SK-N-SH (cell line): ENCODE data around the gene DSE. TPM values are rescaled to one million over a fixed set of nuclear protein-coding genes. Genes with fewer than 3 reads are reported as not detected.

Experiments used
- CTCF ChIA-PET: fragments of 300-600, 350-600 bp; formaldehyde crosslinking; extraction: SDS; loops from one replicate; lab custom pipeline; 2021; lab: Yijun Ruan, JAX
- POLR2A ChIA-PET: fragments of 350-600 bp; sonication (Branson Sonifier 250); formaldehyde crosslinking; extraction: SDS; loops from one replicate; lab custom pipeline; 2020; ENCODE audit warnings: antibody characterized with exemption, inconsistent platforms; lab: Yijun Ruan, JAX
- DNase-seq: peaks from one replicate; pipeline ENCODE4 v3.0.0; 2012
- H2AFZ ChIP-seq: fragments of 200-600 bp; sonication (generic); 2 replicates; pipeline ENCODE4 v1.8.1; 2016; ENCODE audit warnings: antibody characterized with exemption, mild to moderate bottlenecking, low read depth
- H3F3A ChIP-seq: fragments of 200-600 bp; sonication (generic); replicated peaks from 2 replicates; pipeline ENCODE3; 2016; ENCODE audit warnings: antibody characterized with exemption, mild to moderate bottlenecking; ENCODE audit not compliant: insufficient read depth
- H3K27ac ChIP-seq, 2 experiments: fragments of 200-500 bp in 1 of 2; fragments of 200-600 bp in 1 of 2; sonication (Bioruptor generic) in 1 of 2; sonication (generic), shearing (Covaris generic) in 1 of 2; 2 replicates each; pipeline versions ENCODE4 v1.5.1 to v1.6.1; 2014 to 2016; ENCODE audit warnings: low read depth in 2 of 2, inconsistent platforms in 1 of 2, low read length in 1 of 2, mild to moderate bottlenecking in 1 of 2, mixed read lengths in 1 of 2
- H3K27me3 ChIP-seq: fragments of 200-600 bp; sonication (generic), shearing (Covaris generic); 2 replicates; pipeline ENCODE4 v1.6.1; 2016; ENCODE audit warnings: mixed run types; ENCODE audit not compliant: insufficient read depth
- H3K36me3 ChIP-seq, 2 experiments: fragments of 200-500 bp in 1 of 2; fragments of 200-600 bp in 1 of 2; sonication (Bioruptor generic) in 1 of 2; sonication (generic) in 1 of 2; replicated peaks in 1 of 2; 2 replicates each; pipeline versions ENCODE3 to v1.5.1; 2014 to 2016; ENCODE audit warnings: low read length in 1 of 2, mild to moderate bottlenecking in 1 of 2; ENCODE audit not compliant: insufficient read depth in 2 of 2, control insufficient read depth in 1 of 2
- H3K4me1 ChIP-seq, 2 experiments: fragments of 200-500 bp in 1 of 2; fragments of 200-600 bp in 1 of 2; sonication (Bioruptor generic) in 1 of 2; sonication (generic), shearing (Covaris generic) in 1 of 2; 2 replicates each; pipeline versions ENCODE4 v1.5.1 to v1.6.1; 2014 to 2016; ENCODE audit warnings: low read depth in 1 of 2, low read length in 1 of 2, mixed run types in 1 of 2; ENCODE audit not compliant: insufficient read depth in 2 of 2, control insufficient read depth in 1 of 2
- H3K4me2 ChIP-seq: fragments of 200-600 bp; sonication (generic), shearing (Covaris generic); 2 replicates; pipeline ENCODE4 v1.6.1; 2017; ENCODE audit warnings: mixed run types
- H3K4me3 ChIP-seq, 2 experiments: fragments of 200-500 bp in 1 of 2; fragments of 200-600 bp in 1 of 2; sonication (Bioruptor generic) in 1 of 2; sonication (generic), shearing (Covaris generic) in 1 of 2; 2 replicates each; pipeline versions ENCODE4 v1.5.1 to v1.8.1; 2014 to 2016; ENCODE audit warnings: low read depth in 2 of 2, inconsistent platforms in 1 of 2, low read length in 1 of 2, mild to moderate bottlenecking in 1 of 2, mixed read lengths in 1 of 2, moderate library complexity in 1 of 2
- H3K79me2 ChIP-seq: fragments of 200-600 bp; sonication (generic); 2 replicates; pipeline ENCODE4 v1.8.1; 2017; ENCODE audit warnings: mild to moderate bottlenecking; ENCODE audit not compliant: insufficient read depth
- H3K9ac ChIP-seq: fragments of 200-600 bp; sonication (generic); 2 replicates; pipeline ENCODE4 v1.6.1; 2017; ENCODE audit warnings: mixed run types
- H3K9me2 ChIP-seq: fragments of 200-600 bp; sonication (generic); 2 replicates; pipeline ENCODE4 v1.6.1; 2017; ENCODE audit warnings: mixed run types
- H3K9me3 ChIP-seq: fragments of 200-600 bp; sonication (generic); 2 replicates; pipeline ENCODE4 v1.6.1; 2017; ENCODE audit warnings: mixed run types, mild to moderate bottlenecking, moderate library complexity
- H4K20me1 ChIP-seq: fragments of 200-600 bp; sonication (generic); 2 replicates; pipeline ENCODE4 v1.6.1; 2017; ENCODE audit warnings: mild to moderate bottlenecking, mixed run types; ENCODE audit not compliant: insufficient read depth
- FOSL2 ChIP-seq: IDR thresholded peaks from 2 replicates; pipeline ENCODE4 v1.4.0; 2012; ENCODE audit warnings: low read depth, mild to moderate bottlenecking, moderate library complexity, borderline replicate concordance
- GABPA ChIP-seq: IDR thresholded peaks from 2 replicates; pipeline ENCODE4 v1.4.0; 2012; ENCODE audit warnings: low read depth, mild to moderate bottlenecking
- MEF2A ChIP-seq: IDR thresholded peaks from 2 replicates; pipeline ENCODE4 v1.4.0; 2012; ENCODE audit warnings: low read depth, borderline replicate concordance
- NRF1 ChIP-seq: IDR thresholded peaks from 2 replicates; pipeline ENCODE4 v1.6.1; 2012; ENCODE audit warnings: low read depth, mild to moderate bottlenecking, low read length
- POLR2AphosphoS5 ChIP-seq: IDR thresholded peaks from 2 replicates; pipeline ENCODE4 v1.6.1; 2012; ENCODE audit warnings: low read depth, low read length
- RCOR1 ChIP-seq: fragments of 150-350 bp; IDR thresholded peaks from 2 replicates; pipeline ENCODE4 v1.6.1; 2017; ENCODE audit warnings: antibody characterized with exemption, low read length
- SMC3 ChIP-seq: IDR thresholded peaks from 2 replicates; pipeline ENCODE4 v1.6.1; 2012; ENCODE audit warnings: low read depth, low read length, improper control_type of control experiment
- TCF12 ChIP-seq: IDR thresholded peaks from 2 replicates; pipeline ENCODE4 v1.4.0; 2012
- WGBS: methylation state at CpG from one replicate; pipeline ENCODE4 v1.1.6; 2017; ENCODE audit warnings: low lambda C conversion rate; 5-methylcytosine and 5-hydroxymethylcytosine counted together
- polyA plus RNA-seq, 3 experiments: library from polyadenylated mRNA; depleted of rRNA; stranded (reverse); fragments of >200 nt; gene quantifications; 2 replicates each; pipeline ENCODE4 v1.2.3, GENCODE V29; 2012
- TF ChIP-seq, protein P1 (sequence below): fragments of 150-350 bp; IDR thresholded peaks from 2 replicates; pipeline ENCODE4 v1.6.1; 2016; ENCODE audit warnings: mild to moderate bottlenecking, low read depth, low read length

DSE gene
- polyA plus RNA-seq, 1 of the 3 experiments (the other 2 are of a cell fraction), result 12.7 TPM

DNA sequence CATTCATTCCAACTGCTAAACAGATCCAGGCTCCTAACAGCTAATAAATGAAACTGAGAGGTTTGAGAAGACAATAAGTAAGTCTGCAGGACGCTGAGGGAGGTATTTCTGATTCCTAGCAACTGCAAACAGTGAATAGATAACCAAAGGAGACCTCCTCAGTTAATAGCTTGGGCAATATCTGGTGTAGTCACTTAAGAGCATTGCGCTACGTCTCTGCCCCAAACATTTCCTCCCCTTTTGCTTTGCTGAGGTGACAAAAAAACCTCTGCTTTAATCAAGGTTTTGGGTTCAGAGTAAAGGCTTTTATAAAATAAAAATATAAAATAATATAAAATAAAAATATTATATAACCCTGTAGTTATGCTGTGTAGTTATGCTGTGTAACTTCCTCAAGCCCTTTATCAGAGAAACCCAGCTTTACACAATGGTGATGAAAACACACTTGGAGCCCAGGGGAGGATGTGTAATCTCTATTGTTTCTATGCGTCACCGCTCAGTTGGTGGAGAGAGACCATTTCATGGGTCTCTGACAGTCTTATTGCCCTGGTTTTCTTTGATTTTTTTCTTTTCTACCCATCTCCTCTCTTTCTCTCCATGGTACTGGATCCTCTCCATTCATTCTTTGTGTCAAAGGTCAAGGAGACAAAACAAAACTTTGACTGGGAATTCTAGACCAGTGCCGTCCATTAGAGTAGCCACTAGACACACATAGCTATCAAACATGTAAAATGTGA, 121.8 kb downstream of the DSE start:
- H4K20me1 ChIP-seq, result no peaks in the 10 kb centered on the region
- H3K9me3 ChIP-seq, result no peaks in the 10 kb centered on the region
- no peak overlapping the region for H3K4me2 ChIP-seq
- no peaks in the 10 kb centered on the region for H3K4me1 ChIP-seq
- no peak overlapping the region for H3K27ac ChIP-seq
- 61% methylated on average over 6 of the region's 6 CpGs for WGBS
- H3K79me2 ChIP-seq, result no peaks in the 10 kb centered on the region
- no peaks in the 10 kb centered on the region for H3K9me2 ChIP-seq
- TF ChIP-seq SMC3, result no peak
- no peak for TF ChIP-seq RCOR1
- TF ChIP-seq, protein P1, sequence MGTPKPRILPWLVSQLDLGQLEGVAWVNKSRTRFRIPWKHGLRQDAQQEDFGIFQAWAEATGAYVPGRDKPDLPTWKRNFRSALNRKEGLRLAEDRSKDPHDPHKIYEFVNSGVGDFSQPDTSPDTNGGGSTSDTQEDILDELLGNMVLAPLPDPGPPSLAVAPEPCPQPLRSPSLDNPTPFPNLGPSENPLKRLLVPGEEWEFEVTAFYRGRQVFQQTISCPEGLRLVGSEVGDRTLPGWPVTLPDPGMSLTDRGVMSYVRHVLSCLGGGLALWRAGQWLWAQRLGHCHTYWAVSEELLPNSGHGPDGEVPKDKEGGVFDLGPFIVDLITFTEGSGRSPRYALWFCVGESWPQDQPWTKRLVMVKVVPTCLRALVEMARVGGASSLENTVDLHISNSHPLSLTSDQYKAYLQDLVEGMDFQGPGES, result no peak
- no peak for TF ChIP-seq FOSL2
- no peak for TF ChIP-seq TCF12
- TF ChIP-seq GABPA, result no peak
- TF ChIP-seq MEF2A, result no peak
- no peak for TF ChIP-seq POLR2AphosphoS5
- no peak for TF ChIP-seq NRF1
- ChIA-PET POLR2A (no interaction called here), CTCF (no interaction called here)
- no peaks in the 10 kb centered on the region for H3K36me3 ChIP-seq
- no peak for DNase-seq
- no peaks in the 10 kb centered on the region for H3K27me3 ChIP-seq
- no peak overlapping the region for H3K9ac ChIP-seq
- no peak overlapping the region for H3K4me3 ChIP-seq
- no peak overlapping the region for H2AFZ ChIP-seq
- H3F3A ChIP-seq, result no peaks in the 10 kb centered on the region

Other genes with a start within 250 kb of the DSE start
- 4.5 and 5.1 TPM in 2 replicates for gene COL10A1, start 244.8 kb upstream of the DSE start, polyA plus RNA-seq (2012; rRNA removed)
- gene TSPYL4, start 116.9 kb upstream of the DSE start, polyA plus RNA-seq (2012; rRNA removed), result 29.1 and 44.5 TPM in 2 replicates
- 27.9 and 31.7 TPM in 2 replicates for gene TSPYL1, start 91.0 kb upstream of the DSE start, polyA plus RNA-seq (2012; rRNA removed)
- 0.31 and 0.51 TPM in 2 replicates for gene CALHM6, start 90.4 kb downstream of the DSE start, polyA plus RNA-seq (2012; rRNA removed)
- gene CALHM5, start 140.7 kb downstream of the DSE start, polyA plus RNA-seq (2012; rRNA removed), result 0.38 and 0.55 TPM in 2 replicates
- gene TRAPPC3L, start 174.7 kb downstream of the DSE start, polyA plus RNA-seq (2012; rRNA removed), result 0.03 and 0.11 TPM in 2 replicates
- not detected in 2 replicates for gene CALHM4, start 182.8 kb downstream of the DSE start, polyA plus RNA-seq (2012; rRNA removed)
- gene RWDD1, start 200.6 kb downstream of the DSE start, polyA plus RNA-seq (2012; rRNA removed), result 17.7 and 18.8 TPM in 2 replicates
- 0.30 and 0.37 TPM in 2 replicates for gene RSPH4A, start 245.5 kb downstream of the DSE start, polyA plus RNA-seq (2012; rRNA removed)